KOPT-K1 (cell line): ENCODE data around the gene FOXN3.
"Not testable (repeated sequence)": the region's sequence is repeated elsewhere in the genome, so short reads cannot be mapped to it uniquely, and the experiment has no call there.

ENCODE experiments used
- H3K27ac ChIP-seq: fragments of 200-600 bp; sonication (generic); 2 replicates; pipeline ENCODE4 v1.5.1; 2016; ENCODE audit warnings: antibody characterized with exemption, mild to moderate bottlenecking, low read depth, low read length; ENCODE audit not compliant: poor library complexity, severe bottlenecking
- H3K36me3 ChIP-seq: fragments of 200-600 bp; sonication (generic); 2 replicates; pipeline ENCODE4 v1.5.1; 2017; ENCODE audit warnings: antibody characterized with exemption, mild to moderate bottlenecking, low read length, moderate library complexity; ENCODE audit not compliant: insufficient read depth
- H3K9me3 ChIP-seq: fragments of 200-600 bp; sonication (generic); 2 replicates; pipeline ENCODE4 v1.5.1; 2017; ENCODE audit warnings: antibody characterized with exemption, low read length, mild to moderate bottlenecking; ENCODE audit not compliant: insufficient read depth, poor library complexity, severe bottlenecking

The FOXN3 gene

GRCh38 chr14:89310211-89310610 is 106.8 kb downstream of the FOXN3 start:
- Histone ChIP-seq H3K9me3 (no peaks in the 10 kb centered on the region), H3K27ac (no peak overlapping the region), H3K36me3 (no peaks in the 10 kb centered on the region)

DNA sequence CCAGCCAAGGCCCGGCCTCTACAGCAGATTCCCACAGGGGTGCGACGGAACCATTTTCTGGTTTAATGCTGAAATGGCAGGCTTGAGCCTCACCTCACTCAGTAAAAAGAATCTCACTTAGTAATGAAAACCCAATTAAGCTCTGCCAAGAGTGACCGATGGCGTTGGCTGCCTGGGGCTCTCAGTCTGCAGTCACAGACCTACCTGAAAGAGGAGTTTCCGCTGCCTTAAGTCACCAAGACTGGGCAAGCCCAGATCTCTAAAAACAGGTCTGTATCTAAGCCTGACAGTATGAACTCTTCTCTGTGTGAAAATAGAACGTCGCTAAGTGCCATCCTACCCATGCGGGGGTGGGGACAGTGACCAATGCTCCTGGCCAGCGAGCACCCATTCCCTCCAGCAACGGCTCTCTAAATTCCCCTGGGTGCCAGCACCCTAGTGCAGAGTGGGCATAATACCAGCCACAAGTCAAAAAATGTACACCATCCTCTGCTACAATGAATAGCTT is 107.3 kb downstream of the FOXN3 start:
- H3K27ac ChIP-seq = no peak overlapping the region
- H3K9me3 ChIP-seq = no peaks in the 10 kb centered on the region
- H3K36me3 ChIP-seq = no peaks in the 10 kb centered on the region

DNA sequence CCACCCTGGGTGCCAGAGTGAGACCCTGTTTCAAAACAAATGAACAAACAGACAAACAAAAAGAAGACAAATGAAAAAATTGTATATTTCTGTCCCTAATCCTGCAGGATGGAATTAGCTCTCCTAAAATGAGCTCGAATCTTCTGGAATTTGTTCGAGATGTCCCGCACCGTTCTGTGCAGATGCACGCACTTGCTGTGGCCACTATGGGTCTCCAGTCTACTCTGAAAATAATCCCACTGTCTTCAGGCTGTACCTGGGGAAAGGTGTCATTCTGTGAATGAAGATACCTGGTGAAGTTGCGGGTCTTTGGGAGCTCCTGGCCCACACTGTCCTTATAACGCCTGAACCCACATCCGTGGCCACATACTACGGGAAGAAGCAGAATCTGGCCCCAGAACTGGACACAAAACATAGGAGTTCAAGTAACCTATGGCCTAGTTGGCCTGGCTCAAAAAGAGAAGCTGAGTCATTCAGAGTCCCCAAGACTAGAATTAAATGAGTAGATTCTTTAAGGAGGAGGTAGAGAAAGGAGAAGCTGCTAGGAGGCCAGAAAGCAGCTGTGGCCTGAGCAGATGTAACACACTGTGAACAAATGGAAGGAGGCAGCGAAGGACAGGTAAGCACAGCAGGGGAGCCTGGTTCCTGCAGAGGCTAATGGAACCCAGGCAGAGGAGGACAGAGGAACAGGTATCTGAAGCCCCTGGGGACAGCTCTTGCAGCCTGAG is 108.6 kb downstream of the FOXN3 start:
- H3K36me3 ChIP-seq = no peaks in the 10 kb centered on the region
- H3K9me3 ChIP-seq = no peaks in the 10 kb centered on the region
- no peak overlapping the region for H3K27ac ChIP-seq

DNA sequence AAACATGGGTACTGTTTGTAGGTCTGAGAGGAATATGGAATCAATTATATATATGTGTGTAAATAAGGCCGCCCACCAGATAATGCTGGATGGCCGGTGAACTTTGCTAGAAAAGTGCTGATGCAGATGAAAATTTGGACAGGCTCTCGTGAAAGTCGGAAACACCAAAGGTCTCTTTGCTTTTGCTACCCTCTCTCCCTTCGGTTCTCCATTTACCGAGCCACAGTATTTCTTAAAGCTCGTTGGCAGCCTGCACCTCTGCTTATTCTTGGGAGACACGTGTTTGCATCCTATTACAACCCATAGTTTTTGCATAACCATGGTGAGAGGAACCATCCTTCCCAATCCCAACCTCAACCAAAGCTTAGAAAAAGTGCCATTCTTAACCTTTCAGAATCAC is 109.6 kb downstream of the FOXN3 start:
- no peaks in the 10 kb centered on the region for H3K9me3 ChIP-seq
- H3K36me3 ChIP-seq = no peaks in the 10 kb centered on the region
- no peak overlapping the region for H3K27ac ChIP-seq

DNA sequence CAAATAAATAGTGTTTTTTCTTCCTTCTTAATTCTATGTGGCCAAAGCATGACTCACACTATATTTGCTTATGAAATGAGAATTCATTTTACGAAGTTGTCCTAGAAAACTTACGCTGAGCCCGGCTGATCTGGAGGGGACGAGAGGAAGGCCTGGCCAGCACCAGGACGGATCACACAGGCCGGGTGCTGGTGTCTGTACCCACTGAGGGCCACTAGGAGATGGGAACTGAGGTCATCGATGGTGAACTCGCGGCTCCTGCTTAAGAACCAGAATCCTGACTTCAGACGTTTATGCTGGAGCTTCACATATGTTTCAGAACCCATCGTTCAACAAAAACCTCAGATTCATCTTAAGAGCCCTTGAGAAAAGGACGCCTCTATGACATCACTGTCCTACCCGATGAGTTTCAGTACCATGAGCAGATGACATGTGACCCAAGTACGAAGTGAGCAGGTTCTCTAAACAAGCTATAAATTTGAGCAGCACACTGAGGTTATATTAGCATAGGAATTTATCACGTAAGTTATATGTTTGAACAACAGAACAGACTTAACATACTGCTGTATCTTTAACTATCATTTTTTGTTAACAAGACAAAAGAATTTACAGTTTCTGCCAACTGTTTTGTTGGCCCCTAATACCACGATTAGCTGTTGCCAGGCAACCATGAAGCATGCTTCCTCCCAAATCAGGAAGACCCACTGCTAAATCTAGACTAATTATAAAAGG is 111.9 kb downstream of the FOXN3 start:
- Histone ChIP-seq H3K36me3 (no peaks in the 10 kb centered on the region), H3K27ac (no peak overlapping the region), H3K9me3 (no peaks in the 10 kb centered on the region)

DNA sequence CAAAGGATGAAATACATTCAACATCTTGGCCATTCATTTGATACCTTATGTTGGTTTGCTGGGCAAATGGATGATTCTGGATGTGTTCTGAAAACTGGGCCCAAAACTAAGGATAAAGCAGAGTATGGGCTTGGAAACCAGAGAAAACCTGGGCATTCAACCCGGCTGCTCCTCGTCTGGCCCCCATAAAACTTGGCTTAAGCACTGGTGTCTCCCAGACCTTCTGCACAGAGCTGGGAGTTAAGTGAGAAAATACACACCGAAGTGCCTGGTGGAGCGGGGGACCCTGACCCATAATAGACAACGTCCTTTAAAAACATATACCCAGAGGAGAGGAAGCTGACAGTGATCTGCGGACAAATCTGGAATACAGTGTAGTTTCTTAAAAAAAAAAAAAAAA is 112.5 kb downstream of the FOXN3 start:
- no peak overlapping the region for H3K27ac ChIP-seq
- no peaks in the 10 kb centered on the region for H3K36me3 ChIP-seq
- no peaks in the 10 kb centered on the region for H3K9me3 ChIP-seq

DNA sequence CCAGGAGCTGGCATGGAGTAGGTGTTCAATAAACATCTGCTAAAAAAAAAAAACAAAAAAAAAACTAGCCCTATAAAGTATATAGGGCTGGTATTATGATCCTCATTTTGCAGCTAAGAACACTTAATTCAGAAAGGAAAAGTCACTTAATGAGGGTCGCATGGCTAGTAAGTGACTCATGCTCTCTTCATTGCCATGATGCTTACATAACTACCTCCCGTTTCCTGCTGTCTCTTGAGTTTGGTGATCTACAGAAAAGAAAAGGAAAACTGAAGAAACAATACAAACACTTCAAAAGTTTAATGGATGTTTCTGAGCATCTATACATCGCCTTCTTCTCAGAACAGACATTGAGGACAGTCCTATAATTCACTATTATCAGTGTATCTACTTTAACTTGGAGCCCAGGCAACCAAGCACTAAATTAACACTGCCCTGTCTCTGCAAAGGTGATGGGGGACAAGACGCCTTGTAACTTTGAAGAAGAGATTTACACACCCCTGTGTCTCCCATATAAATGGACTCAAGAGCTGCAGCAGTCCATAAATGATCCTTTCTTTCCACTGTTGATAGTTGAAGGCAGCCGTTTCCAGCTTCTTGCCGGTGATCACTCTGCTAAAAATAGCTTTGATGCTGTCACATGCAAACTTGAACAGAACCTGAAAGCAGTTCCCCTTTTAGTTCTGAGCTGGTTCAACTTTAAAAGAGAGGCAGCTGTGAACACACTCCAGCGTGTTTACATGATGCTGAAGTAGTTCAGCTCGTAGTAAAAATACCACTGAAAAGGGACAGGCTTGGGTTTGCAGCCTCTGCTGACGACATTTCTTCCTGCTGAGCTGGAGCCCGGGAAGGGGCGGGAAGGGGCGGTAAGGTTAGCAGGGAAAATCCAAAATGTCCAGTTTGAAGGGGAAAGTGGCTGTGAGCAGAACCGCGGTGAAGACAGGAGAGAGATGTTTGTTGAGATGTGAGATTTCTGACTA is 113.3 kb downstream of the FOXN3 start:
- H3K36me3 ChIP-seq = no peaks in the 10 kb centered on the region

GRCh38 chr14:89302396-89302950 is 114.6 kb downstream of the FOXN3 start:
- Histone ChIP-seq H3K36me3 (no peaks in the 10 kb centered on the region), H3K9me3 (no peaks in the 10 kb centered on the region), H3K27ac (no peak overlapping the region)

More for the DNA sequence above, 113.3 kb downstream of the FOXN3 start:
- H3K27ac ChIP-seq = no peak overlapping the region
- H3K9me3 ChIP-seq = no peaks in the 10 kb centered on the region

DNA sequence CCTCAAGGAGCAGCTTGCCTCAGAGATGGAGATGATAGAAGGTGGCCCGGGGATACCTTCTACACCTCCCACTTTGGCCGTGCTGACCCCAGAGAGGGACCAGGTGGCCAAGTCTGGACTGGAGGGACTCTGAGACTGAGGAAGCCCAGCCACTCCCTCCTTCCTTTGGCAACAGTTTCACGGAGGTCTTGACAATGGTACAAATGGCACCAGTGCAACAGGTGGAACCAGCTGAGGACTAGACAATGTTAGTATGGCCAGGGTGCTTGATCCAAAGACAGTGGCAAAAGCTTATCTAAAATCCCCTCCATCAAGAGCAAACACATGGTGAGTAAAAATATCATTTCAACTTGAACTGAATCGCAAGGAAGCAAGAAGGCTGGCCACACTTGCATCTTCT is 117.4 kb downstream of the FOXN3 start:
- H3K27ac ChIP-seq = no peak overlapping the region
- H3K36me3 ChIP-seq = no peaks in the 10 kb centered on the region
- no peaks in the 10 kb centered on the region for H3K9me3 ChIP-seq

DNA sequence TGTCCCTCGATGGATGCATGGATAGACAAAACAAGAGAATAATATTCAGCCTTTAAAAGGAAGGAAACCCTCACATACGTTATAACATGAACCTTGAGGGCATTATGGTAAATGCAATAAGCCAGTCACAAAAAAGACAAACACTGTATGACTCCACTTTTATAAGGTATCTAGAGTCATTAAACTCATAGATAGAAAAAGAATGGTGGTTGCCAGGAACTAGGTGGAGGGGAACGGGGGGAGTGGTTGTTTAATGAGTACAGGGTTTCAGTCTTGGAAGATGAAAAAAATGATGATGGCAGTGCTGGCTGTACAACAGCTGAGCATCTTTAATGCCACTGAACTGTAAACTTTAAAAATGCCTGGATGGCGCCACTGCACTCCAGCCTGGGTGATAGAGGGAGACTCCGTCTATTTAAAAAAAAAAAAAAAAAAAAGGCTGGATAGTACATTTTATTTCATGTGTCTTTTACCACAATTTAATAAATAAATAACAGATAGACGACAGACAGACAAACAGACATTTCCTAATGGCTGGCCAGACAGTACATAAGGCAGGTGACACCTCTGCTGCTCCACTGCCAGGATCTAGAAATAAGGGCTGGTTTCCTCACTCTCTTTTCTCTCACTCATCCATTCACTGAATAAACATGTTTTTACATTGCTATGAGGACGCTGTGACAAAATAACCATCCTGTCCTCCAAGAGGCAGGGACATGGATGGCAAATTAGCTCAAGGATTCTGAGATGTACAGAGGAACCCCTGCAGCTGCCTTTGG is 118.8 kb downstream of the FOXN3 start:
- H3K36me3 ChIP-seq = no peaks in the 10 kb centered on the region
- H3K27ac ChIP-seq = no peak overlapping the region
- H3K9me3 ChIP-seq = no peaks in the 10 kb centered on the region

DNA sequence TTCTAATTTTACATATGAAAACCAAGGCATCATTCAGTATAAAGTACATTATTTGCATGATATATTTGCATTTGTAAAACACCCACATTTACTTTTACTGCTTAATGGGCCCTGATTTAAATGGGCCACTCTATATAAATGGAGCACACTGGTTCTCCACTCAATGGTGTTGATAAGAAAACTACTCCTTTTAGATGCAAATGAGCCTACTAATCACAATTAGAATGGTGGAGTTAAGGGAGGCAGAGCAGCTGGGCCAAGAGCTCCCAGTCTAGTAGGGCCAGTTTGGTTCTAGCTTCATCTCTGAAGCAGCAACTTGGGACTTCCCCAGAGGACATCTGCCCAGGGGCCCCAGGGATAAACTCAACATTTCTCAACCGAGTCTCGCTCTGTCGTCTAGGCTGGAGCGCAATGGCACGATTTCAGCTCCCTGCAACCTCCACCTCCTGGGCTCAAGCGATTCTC is 120.7 kb downstream of the FOXN3 start:
- Histone ChIP-seq H3K36me3 (no peaks in the 10 kb centered on the region), H3K27ac (no peak overlapping the region), H3K9me3 (no peaks in the 10 kb centered on the region)

- Histone ChIP-seq H3K36me3 (no peaks in the 10 kb centered on the region), H3K9me3 (no peaks in the 10 kb centered on the region), H3K27ac (no peak overlapping the region)
These were observed 122.2 kb downstream of the FOXN3 start for GRCh38 chr14:89294872-89295271.

DNA sequence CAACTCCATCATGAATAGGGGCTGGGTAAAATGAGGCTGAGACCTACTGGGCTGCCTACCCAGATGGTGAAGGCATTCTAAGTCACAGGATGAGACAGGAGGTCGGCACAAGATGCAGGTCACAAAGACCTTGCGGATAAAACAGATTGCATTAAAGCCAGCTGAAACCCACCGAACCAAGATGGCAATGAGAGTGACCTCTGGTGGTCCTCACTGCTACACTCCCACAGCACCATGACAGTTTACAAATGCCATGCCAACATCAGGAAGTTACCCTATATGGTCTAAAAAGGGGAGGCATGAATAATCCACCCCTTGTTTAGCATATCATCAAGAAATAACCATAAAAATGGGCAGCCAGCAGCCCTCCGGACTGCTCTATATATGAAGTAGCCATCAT is 122.6 kb downstream of the FOXN3 start:
- not testable (repeated sequence) for H3K9me3 ChIP-seq, H3K36me3 ChIP-seq, H3K27ac ChIP-seq

GRCh38 chr14:89294060-89294459 is 123.0 kb downstream of the FOXN3 start:
- no peaks in the 10 kb centered on the region for H3K36me3 ChIP-seq
- no peaks in the 10 kb centered on the region for H3K9me3 ChIP-seq
- H3K27ac ChIP-seq = no peak overlapping the region
